CD4-positive, alpha-beta memory T cell (primary cell): ENCODE data around the gene TGM6. TPM values are rescaled to one million over a fixed set of nuclear protein-coding genes. Genes with fewer than 3 reads are reported as not detected.
"Not testable (repeated sequence)": the region's sequence is repeated elsewhere in the genome, so short reads cannot be mapped to it uniquely, and the experiment has no call there.

Experiments
- CTCF ChIA-PET: fragments of 350-600 bp; sonication (Branson Sonifier 250); formaldehyde crosslinking; loops from one replicate; lab custom pipeline; 2021; ENCODE audit warnings: inconsistent platforms; ENCODE audit not compliant: partially characterized antibody; lab: Charles Lee
- POLR2A ChIA-PET: fragments of 350-600 bp; sonication (Branson Sonifier 250); formaldehyde crosslinking; loops from one replicate; lab custom pipeline; 2021; ENCODE audit not compliant: partially characterized antibody; lab: Charles Lee
- DNase-seq, 5 donors: peaks; one replicate each; pipeline versions ENCODE4 v3.0.0 to v3.0.0-alpha.2; 2020 to 2022; ENCODE audit warnings: mixed read lengths in 1 of 5
- H3K27ac ChIP-seq: one replicate; pipeline ENCODE4 v1.7.0; 2013; ENCODE audit warnings: low read depth, low read length
- H3K27me3 ChIP-seq: 2 replicates; pipeline ENCODE4 v1.7.0; 2013; ENCODE audit warnings: mild to moderate bottlenecking, low read length, moderate library complexity; ENCODE audit not compliant: insufficient read depth
- H3K36me3 ChIP-seq: 2 replicates; pipeline ENCODE4 v1.7.0; 2013; ENCODE audit warnings: mild to moderate bottlenecking, low read length, moderate library complexity; ENCODE audit not compliant: insufficient read depth
- H3K4me1 ChIP-seq: 2 replicates; pipeline ENCODE4 v1.7.0; 2013; ENCODE audit warnings: mild to moderate bottlenecking, low read length, moderate library complexity; ENCODE audit not compliant: insufficient read depth
- H3K4me3 ChIP-seq, 2 donors: one replicate each; pipeline ENCODE4 v1.7.0; 2013; ENCODE audit warnings: low read length in 2 of 2, mild to moderate bottlenecking in 1 of 2
- H3K9me3 ChIP-seq, 2 donors: one replicate each; pipeline ENCODE4 v1.7.0; 2013; ENCODE audit warnings: low read length in 2 of 2, control low read depth in 1 of 2; ENCODE audit not compliant: control insufficient read depth in 1 of 2
- H3K27ac Mint-ChIP-seq, 7 donors: one replicate each; pipeline ENCODE4 v1.8.0; 2020 to 2021; ENCODE audit warnings: mixed read lengths in 7 of 7, mild to moderate bottlenecking in 6 of 7, inconsistent platforms in 3 of 7, moderate library complexity in 3 of 7
- H3K27me3 Mint-ChIP-seq, 2 donors: one replicate each; pipeline ENCODE4 v1.8.0; 2020 to 2021; ENCODE audit warnings: mixed read lengths in 2 of 2
- H3K36me3 Mint-ChIP-seq, 2 donors: one replicate each; pipeline ENCODE4 v1.8.0; 2020 to 2021; ENCODE audit warnings: mixed read lengths in 2 of 2, inconsistent platforms in 1 of 2, mild to moderate bottlenecking in 1 of 2
- H3K4me1 Mint-ChIP-seq, 4 donors: one replicate each; pipeline ENCODE4 v1.8.0; 2020 to 2021; ENCODE audit warnings: mixed read lengths in 4 of 4, mild to moderate bottlenecking in 1 of 4
- H3K4me3 Mint-ChIP-seq, 8 donors: one replicate each; pipeline ENCODE4 v1.8.0; 2020 to 2021; ENCODE audit warnings: mixed read lengths in 8 of 8, mild to moderate bottlenecking in 7 of 8, moderate library complexity in 6 of 8, inconsistent platforms in 3 of 8
- H3K9me3 Mint-ChIP-seq, 8 donors: one replicate each; pipeline ENCODE4 v1.8.0; 2020 to 2021; ENCODE audit warnings: mixed read lengths in 8 of 8, mild to moderate bottlenecking in 5 of 8, inconsistent platforms in 3 of 8, moderate library complexity in 1 of 8
- intact Hi-C: fragments of 100-400 bp; cut with micrococcal nuclease; formaldehyde crosslinking; loops from one replicate; pipeline ENCODE4 v1.15.1; 2023
- polyA plus RNA-seq, 2 donors: library from polyadenylated mRNA; unstranded; fragments of 300-500 nt; fragmentation: Illumina TruSeq; gene quantifications; one replicate each; pipeline ENCODE4 v1.2.3, GENCODE V29; 2021
- total RNA-seq, 2 experiments: library from RNA; stranded (reverse); gene quantifications; one replicate each; pipeline ENCODE4 v1.2.3, GENCODE V29; 2021

Gene TGM6
- total and polyA plus RNA-seq, 4 experiments from 2014 or later, result not detected

DNA sequence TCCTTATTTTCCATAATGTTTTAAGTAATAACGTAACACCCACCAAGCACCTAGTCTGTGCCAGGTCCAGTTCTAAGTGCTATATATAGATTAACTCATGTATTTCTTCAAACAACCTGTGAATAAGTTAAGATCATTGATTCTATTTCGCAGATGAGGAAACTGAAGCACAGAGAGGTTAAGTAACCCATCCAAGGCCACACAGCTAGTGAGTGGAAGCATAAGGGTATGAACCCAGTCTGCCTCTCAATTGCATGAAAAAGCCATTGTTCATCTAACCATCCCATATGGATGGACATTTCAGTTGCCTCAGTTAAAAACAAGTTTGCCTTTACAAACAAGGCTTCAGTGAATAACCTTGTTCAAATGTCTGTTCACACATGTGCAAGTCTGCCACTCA, 20.8 kb downstream of the TGM6 start:
- ChIA-PET POLR2A (no interaction called here), CTCF (no interaction called here)
- H3K27ac ChIP-seq, result no peak overlapping the region
- Mint-ChIP-seq H3K27ac (no peak overlapping the region), H3K36me3 (peaks cover 0 to 3% of the 10 kb centered on the region in 2 donors), H3K4me1 (no peaks in the 10 kb centered on the region), H3K4me3 (no peak overlapping the region), H3K27me3 (peaks cover 4 to 10% of the 10 kb centered on the region in 2 donors), H3K9me3 (peaks cover 0 to 23% (median 5%) of the 10 kb centered on the region in 8 donors)
- no peaks in the 10 kb centered on the region for H3K9me3 ChIP-seq
- H3K4me3 ChIP-seq, result no peak overlapping the region
- intact Hi-C loops, result no loop called here
- H3K4me1 ChIP-seq, result no peaks in the 10 kb centered on the region
- no peak for DNase-seq
- H3K36me3 ChIP-seq, result no peaks in the 10 kb centered on the region
- H3K27me3 ChIP-seq, result no peaks in the 10 kb centered on the region

GRCh38 chr20:2402271-2402980, 21.7 kb downstream of the TGM6 start:
- H3K27me3 Mint-ChIP-seq, result peaks cover 4 to 9% of the 10 kb centered on the region in 2 donors
- H3K4me1 Mint-ChIP-seq, result no peaks in the 10 kb centered on the region
- no peak for DNase-seq
- H3K27ac ChIP-seq, result no peak overlapping the region
- H3K27me3 ChIP-seq, result no peaks in the 10 kb centered on the region
- H3K27ac Mint-ChIP-seq, result no peak overlapping the region
- no peaks in the 10 kb centered on the region for H3K36me3 ChIP-seq
- peaks cover 0 to 23% (median 5%) of the 10 kb centered on the region in 8 donors for H3K9me3 Mint-ChIP-seq
- peaks cover 0 to 3% of the 10 kb centered on the region in 2 donors for H3K36me3 Mint-ChIP-seq
- CTCF ChIA-PET, result no interaction called here
- no peak overlapping the region for H3K4me3 Mint-ChIP-seq
- H3K4me1 ChIP-seq, result no peaks in the 10 kb centered on the region
- no peak overlapping the region for H3K4me3 ChIP-seq
- POLR2A ChIA-PET, result no interaction called here
- no peaks in the 10 kb centered on the region for H3K9me3 ChIP-seq
- intact Hi-C loops, result no loop called here

- ChIA-PET POLR2A (no interaction called here), CTCF (no interaction called here)
- Mint-ChIP-seq H3K27me3 (peaks cover 6 to 12% of the 10 kb centered on the region in 2 donors), H3K9me3 (peaks cover 0 to 17% (median 5%) of the 10 kb centered on the region in 8 donors), H3K4me3 (no peak overlapping the region), H3K27ac (no peak overlapping the region), H3K4me1 (no peaks in the 10 kb centered on the region), H3K36me3 (peaks cover 0 to 3% of the 10 kb centered on the region in 2 donors)
- Histone ChIP-seq H3K27ac (no peak overlapping the region), H3K9me3 (no peaks in the 10 kb centered on the region), H3K4me3 (no peak overlapping the region), H3K4me1 (no peaks in the 10 kb centered on the region), H3K36me3 (no peaks in the 10 kb centered on the region), H3K27me3 (no peaks in the 10 kb centered on the region)
- intact Hi-C loops, result no loop called here
- no peak for DNase-seq
These were observed 22.8 kb downstream of the TGM6 start for GRCh38 chr20:2403291-2404052.

GRCh38 chr20:2405693-2406065, 25.0 kb downstream of the TGM6 start:
- intact Hi-C loops, result no loop called here
- no peaks in the 10 kb centered on the region for H3K4me1 ChIP-seq
- no peaks in the 10 kb centered on the region for H3K36me3 ChIP-seq
- no peaks in the 10 kb centered on the region for H3K4me1 Mint-ChIP-seq
- DNase-seq, result no peak
- no peaks in the 10 kb centered on the region for H3K27me3 ChIP-seq
- H3K27ac Mint-ChIP-seq, result no peak overlapping the region
- peaks cover 0 to 3% of the 10 kb centered on the region in 2 donors for H3K36me3 Mint-ChIP-seq
- peaks cover 0 to 17% (median 5%) of the 10 kb centered on the region in 8 donors for H3K9me3 Mint-ChIP-seq
- H3K27me3 Mint-ChIP-seq, result peaks cover 11 to 13% of the 10 kb centered on the region in 2 donors
- ChIA-PET CTCF (interaction anchor here (0.7 kb wide), 1 partner anchor 24 kb away, joined by 3 read pairs; no protein-coding TSS in a partner anchor), POLR2A (no interaction called here)
- no peaks in the 10 kb centered on the region for H3K9me3 ChIP-seq
- no peak overlapping the region for H3K4me3 Mint-ChIP-seq
- H3K27ac ChIP-seq, result no peak overlapping the region
- no peak overlapping the region for H3K4me3 ChIP-seq

- H3K4me3 ChIP-seq, H3K36me3 ChIP-seq, POLR2A ChIA-PET, CTCF ChIA-PET, H3K27ac Mint-ChIP-seq, H3K27ac ChIP-seq, H3K4me1 ChIP-seq, H3K4me1 Mint-ChIP-seq, H3K36me3 Mint-ChIP-seq, DNase-seq, H3K9me3 ChIP-seq, H3K4me3 Mint-ChIP-seq, intact Hi-C loops, H3K27me3 ChIP-seq: not testable (repeated sequence)
- H3K27me3 Mint-ChIP-seq, result peaks cover 11 to 18% of the 10 kb centered on the region in 2 donors
- H3K9me3 Mint-ChIP-seq, result peaks cover 0 to 17% (median 5%) of the 10 kb centered on the region in 8 donors
These were observed 26.7 kb downstream of the TGM6 start for GRCh38 chr20:2407355-2407754.

DNA sequence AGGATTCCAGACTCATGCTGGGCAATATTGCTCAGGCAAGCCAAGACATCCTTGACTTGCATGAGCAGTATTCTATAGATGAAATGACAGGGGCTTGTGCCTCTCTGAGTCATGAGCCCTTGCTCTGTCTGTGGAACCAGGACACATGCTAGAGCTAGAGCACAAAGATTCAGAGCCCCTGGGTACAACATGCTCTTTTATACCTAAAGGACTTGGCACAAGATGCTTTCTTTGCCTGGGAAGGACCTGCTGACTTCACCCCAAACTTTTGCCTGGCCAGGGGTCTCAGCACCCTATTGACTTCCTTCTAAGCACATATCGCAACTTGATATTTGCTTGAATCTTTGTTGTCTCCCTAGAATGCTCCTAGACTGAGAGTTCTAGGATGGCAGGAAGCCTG, 27.4 kb downstream of the TGM6 start:
- no peaks in the 10 kb centered on the region for H3K36me3 ChIP-seq
- H3K27ac Mint-ChIP-seq, result no peak overlapping the region

GRCh38 chr20:2416541-2417212, 36.0 kb downstream of the TGM6 start:
- CTCF ChIA-PET, result no interaction called here
- no peaks in the 10 kb centered on the region for H3K36me3 Mint-ChIP-seq

More for the DNA sequence above, 27.4 kb downstream of the TGM6 start:
- DNase-seq, result no peak
- no peak overlapping the region for H3K4me3 ChIP-seq
- Mint-ChIP-seq H3K27me3 (peaks cover 12 to 19% of the 10 kb centered on the region in 2 donors), H3K4me3 (no peak overlapping the region), H3K9me3 (peaks cover 0 to 17% (median 5%) of the 10 kb centered on the region in 8 donors), H3K4me1 (no peaks in the 10 kb centered on the region), H3K36me3 (peaks cover 0 to 3% of the 10 kb centered on the region in 2 donors)
- CTCF ChIA-PET, result no interaction called here
- H3K9me3 ChIP-seq, result no peaks in the 10 kb centered on the region
- POLR2A ChIA-PET, result no interaction called here
- H3K27ac ChIP-seq, result no peak overlapping the region
- no peaks in the 10 kb centered on the region for H3K27me3 ChIP-seq
- intact Hi-C loops, result no loop called here
- H3K4me1 ChIP-seq, result no peaks in the 10 kb centered on the region

More at GRCh38 chr20:2416541-2417212, 36.0 kb downstream of the TGM6 start:
- H3K9me3 Mint-ChIP-seq, result no peaks in the 10 kb centered on the region
- POLR2A ChIA-PET, result no interaction called here
- intact Hi-C loops, result no loop called here
- H3K36me3 ChIP-seq, result no peaks in the 10 kb centered on the region
- H3K4me3 ChIP-seq, result no peak overlapping the region
- no peaks in the 10 kb centered on the region for H3K4me1 ChIP-seq
- H3K27me3 ChIP-seq, result no peaks in the 10 kb centered on the region
- H3K27ac Mint-ChIP-seq, result no peak overlapping the region
- H3K4me1 Mint-ChIP-seq, result no peaks in the 10 kb centered on the region
- no peak overlapping the region for H3K27ac ChIP-seq
- H3K4me3 Mint-ChIP-seq, result no peak overlapping the region
- H3K9me3 ChIP-seq, result no peaks in the 10 kb centered on the region
- DNase-seq, result no peak
- H3K27me3 Mint-ChIP-seq, result peaks cover 7 to 18% of the 10 kb centered on the region in 2 donors
